HG03045 (cell line): Measurements from ENCODE around the gene NECAB2.
"Not testable (repeated sequence)": the region's sequence is repeated elsewhere in the genome, so short reads cannot be mapped to it uniquely, and the experiment has no call there.

ENCODE experiments used
- ATAC-seq: cut with Tn5 transposase; IDR thresholded peaks from one replicate; pipeline ENCODE4 v1.9.1; 2021; ENCODE audit warnings: mild to moderate bottlenecking, moderate library complexity; ENCODE audit not compliant: unreplicated experiment

Gene NECAB2

DNA sequence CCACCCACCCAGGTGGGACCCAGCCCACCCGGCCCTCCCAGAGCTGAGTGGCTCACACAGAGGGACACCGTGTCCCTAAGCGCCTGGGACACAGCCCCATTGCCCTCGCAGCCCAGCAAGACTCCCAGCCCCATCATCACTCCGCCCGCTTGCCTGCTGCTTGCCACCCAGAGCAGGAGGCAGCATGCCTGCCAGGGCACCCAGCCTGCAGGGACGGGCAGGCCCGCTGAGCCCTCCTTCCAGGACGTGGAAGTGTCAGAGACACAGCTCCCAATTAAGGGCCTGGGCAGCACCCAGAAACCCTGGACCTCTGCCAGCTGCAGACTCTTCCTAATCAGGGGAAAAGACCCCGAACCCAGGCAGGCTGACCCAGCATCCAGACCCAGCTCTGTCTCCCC is 32.2 kb upstream of the NECAB2 start:
- ATAC-seq: no peak

DNA sequence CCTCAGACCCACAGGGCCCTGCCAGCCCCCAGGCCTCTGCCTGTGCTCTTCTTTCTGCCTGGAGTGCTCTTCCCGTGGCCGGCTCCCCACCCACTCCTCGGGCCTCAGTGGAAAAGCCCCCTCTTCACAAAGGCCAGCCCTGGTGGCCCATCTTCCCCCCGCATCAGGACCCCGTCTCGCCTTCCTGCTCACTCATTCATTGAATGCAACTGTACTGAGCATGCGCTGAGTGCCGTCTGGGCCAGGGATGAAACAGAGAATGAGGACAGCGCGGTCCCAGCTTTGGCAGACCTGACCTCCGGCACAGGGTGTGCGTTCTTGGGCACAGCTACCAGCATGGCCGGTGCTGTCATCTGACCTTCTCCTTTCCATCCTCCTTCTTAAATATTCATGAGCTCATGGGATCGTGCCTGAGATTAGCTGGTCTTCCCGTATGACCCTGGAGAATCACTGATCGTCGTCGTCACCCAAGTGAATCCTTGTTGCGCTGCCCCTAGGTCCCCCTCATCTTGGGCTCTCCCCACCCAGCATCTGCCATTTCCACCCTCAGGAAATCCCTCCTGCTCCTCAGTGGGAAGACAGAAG is 31.4 kb upstream of the NECAB2 start:
- ATAC-seq: no peak

DNA sequence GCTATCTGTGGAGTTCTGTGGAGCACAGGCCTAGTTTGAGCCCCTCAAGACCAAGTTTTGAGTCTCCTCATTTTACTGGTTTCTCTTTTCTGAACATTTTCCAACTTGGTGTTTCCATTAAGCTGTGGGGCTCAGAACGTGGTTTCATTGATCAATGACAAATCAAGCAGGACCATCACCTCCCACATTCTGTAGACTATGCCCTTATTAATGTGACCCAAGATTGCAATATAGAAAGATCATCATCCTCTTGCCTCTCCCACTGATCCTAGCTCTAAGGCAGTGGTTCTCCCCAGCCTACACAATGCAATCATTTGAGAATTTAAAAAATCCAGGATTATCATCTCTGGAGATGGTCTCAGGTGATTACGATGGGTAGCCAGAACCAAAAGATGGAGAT is 30.8 kb upstream of the NECAB2 start:
- no peak for ATAC-seq

DNA sequence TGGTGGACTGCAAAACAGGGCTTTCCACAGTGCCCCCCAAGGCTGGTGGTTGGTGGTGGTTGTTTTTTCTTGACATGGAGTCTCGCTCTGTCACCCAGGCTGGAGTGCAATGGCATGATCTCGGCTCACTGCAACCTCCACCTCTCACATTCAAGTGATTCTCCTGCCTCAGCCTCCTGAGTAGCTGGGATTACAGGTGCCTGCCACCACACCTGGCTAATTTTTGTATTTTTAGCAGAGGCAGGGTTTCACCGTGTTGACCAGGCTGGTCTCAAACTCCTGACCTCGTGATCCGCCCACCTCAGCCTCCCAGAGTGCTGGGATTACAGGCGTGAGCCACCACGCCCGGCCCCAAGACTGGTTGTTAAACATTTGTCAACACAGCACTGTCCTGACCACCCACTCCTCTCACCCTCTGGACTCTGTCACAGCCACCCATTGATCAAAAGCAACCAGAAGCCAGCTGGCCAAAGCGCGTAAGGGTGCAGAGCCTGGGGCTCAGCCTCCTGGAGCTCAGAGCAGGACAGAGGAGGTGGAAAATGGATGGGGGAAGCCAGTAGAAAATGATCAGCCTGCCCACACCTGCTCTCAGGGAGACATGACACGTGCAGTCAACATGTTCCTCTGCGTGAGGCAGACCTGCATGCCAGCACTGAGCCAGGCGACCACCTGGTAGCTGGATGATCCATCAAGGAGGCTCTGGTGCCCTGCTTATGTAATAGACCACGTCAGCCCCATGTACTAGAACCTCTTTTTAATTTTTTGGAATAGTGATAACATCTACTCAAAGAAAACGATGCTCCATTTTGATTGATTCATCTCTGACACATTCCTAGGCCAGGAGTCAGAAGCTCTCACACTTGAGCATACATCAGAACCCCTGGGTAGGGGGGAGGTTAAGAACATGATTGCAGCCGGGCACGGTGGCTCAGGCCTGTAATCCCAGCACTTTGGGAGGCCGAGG is 29.8 kb upstream of the NECAB2 start:
- ATAC-seq: no peak

DNA sequence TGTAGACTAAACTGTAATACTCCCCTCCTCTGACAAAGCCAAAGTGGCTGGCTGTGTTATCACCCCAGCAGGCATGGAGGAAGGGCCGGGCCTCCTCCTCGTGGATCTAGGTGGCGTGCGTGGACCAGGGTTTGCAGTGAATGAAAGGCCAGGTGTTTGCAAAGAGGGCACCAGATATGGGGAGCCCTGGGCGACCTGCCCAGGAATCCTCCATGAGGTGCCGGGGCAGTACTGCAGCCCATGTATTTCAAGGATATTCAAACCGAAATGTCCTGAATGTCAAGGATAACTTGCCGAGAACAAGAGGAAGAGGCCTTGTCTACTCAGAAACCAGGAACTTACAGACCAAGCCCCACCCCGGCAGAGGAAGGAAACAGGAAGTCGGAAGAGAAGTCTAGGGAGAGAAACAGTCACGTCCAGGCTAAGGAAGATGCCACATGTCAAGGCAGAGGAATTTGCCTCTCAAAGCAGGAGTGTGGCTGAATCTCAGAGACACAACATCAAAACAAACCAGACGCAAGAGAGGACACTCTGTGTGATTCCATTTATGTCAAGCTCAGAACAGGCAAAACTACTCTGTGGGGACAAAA is 28.7 kb upstream of the NECAB2 start:
- ATAC-seq: no peak

DNA sequence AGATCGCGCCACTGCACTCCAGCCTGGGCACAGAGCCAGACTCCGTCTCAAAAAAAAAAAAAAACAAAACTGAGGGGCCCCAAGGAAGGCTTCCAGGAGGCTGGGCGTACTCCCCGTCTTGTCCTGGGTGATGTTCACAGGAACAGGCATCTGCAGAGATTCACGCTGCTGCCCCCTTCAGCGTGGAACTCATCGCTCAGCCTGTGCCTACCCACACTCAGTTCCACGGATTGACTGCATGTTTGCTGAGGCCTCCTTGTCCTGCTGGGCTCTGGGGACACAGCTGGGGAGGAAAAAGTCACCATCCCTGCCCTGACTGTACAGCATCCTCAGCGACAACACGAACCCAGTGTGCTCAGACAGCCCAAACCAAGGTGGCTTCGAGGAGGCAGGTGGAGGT is 27.9 kb upstream of the NECAB2 start:
- no peak for ATAC-seq

DNA sequence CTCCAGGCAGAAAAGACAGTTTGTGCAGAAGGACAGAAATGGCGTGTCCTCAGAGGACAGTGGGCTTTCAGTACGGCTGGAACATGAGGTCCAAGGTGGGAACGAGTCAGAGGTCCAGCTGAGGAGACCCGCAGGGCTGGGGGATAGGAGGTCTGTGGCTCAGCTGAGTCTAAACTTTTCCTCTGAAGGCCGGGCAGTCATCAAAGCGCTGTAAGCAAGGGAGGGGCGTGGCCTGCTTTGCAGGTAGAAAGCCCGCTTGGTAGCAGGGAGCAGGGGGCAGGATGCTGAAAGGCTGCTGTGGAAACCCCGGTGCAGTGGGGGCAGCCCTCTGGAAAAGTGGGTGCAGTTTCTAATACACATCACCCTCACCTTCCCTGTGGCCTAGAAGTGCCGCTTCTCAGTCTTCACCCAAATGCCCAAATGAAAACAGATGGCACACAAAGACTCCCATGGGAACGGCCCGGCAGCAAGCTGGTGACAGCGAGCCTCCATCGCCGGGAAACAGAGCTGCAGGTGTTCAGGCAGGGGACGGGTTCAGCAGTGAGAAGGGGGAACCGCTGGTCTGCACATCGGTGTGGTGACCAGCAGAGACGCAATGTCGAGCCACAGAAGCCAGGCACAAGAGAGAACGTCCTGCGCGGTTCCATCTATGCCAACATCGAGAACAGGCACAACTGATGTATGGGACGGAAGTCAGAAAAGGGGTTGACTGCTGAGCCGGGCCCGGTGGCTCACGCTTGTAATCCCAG is 27.2 kb upstream of the NECAB2 start:
- ATAC-seq: no peak

DNA sequence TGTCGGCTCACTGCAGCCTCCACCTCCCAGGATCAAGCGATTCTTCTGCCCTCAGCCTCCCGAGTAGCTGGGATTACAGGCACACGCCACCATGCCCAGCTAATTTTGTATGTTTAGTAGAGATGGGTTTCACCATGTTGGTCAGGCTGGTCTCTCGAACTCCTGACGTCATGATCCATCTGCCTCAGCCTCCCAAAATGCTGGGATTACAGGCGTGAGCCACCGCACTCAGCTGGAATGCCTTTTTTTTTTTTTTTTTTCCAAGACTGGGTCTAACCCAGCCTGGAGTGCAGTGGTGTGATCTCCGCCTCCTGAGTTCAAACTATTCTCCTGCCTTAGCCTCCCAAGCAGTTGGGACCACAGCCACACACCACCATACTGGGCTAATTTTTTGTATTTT is 26.5 kb upstream of the NECAB2 start:
- not testable (repeated sequence) for ATAC-seq

DNA sequence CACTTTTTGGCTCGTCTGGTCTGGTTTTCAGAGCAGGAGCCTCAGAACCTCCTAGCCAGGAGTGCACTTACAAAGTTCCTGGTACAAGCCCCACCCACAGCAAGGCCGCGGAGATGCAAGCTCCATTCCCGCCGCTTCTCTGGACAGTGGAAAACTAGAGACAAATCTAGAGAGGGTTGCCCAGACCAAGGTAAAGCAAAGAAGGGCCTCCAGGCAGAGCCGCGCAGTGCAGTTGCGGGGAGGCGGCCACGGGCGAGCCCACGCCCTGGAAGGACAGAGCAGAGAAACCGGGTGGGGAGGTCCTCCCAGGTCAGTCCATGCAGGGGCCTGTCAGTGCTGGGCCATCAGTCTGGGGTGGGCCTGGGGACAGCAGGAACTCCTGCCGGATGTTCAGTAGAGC is 26.0 kb upstream of the NECAB2 start:
- ATAC-seq: no peak

DNA sequence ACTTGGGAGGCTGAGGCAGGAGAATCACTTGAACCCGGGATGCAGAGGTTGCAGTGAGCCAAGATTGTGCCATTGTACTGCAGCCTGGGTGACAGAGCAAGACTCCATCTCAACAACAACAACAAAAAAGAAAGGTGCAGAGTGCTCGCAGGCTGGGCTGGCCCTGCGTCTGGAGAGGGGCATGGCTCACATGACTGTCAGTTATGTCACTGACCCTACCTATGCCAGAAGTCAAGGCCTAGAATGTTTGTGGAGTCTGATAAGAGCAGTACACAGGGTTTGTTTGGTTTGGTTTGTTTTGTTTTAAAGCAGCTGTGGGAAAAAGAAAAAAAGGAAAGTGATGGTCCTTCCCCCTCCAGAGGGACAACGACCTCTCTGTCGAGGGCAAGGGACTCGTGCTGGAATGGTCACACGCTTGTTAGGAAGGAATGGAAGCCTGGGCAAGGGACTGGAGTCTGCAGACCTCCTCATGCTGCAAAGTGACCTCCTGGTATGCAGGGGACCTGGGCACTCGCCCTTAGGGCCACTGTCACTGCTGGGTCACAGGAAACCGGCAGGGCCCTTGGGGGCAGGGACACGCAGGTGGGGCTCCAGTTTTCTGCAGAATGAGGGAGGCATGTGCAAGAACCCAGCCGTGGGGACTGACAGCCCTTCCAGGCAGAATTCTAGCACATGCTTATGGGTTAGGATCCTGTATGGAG is 25.1 kb upstream of the NECAB2 start:
- no peak for ATAC-seq

DNA sequence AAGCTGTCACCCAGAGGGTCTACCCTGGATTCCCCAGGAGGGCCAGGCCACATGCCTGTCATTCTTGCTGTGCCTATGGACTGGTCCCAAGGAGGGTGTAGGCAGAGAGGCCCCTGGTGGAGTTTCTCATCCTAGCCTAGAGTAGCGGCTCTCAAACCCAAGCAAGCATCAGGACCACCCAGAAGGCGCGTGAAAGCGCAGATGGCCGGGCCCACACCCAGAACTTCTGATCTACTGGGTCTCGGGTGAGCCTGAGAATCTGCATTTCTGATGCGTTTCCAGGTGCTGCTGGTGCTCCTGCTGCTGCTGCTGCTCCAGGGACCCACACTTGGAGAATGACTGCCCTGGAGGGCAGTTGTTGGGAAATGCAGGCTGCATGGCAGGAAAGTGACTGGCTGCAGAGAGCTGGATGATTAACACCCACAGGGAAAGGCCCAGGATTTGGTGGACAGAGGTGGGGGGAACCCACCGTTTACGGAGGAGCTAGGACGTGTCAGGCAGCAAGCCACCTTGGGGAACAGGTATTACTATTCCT is 24.5 kb upstream of the NECAB2 start:
- ATAC-seq: no peak

DNA sequence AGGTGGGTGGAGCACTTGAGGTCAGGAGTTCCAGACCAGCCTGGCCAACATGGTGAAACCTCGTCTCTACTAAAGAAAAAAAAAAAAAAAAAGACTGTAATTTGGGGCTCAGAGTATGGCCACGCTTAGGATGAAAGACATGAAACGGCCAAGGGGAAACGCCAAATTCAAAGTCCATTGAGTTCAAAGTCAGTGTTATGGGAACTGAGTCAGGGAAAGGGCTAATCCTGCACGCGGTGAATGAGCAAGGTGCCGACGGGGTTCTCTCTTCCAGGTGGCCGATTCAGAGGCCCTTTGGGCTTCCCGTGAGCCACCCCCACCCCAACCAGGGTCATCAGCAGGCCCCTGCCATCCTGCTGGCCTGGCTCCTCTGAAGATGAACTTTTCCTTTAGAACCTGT is 22.5 kb upstream of the NECAB2 start:
- ATAC-seq: no peak

DNA sequence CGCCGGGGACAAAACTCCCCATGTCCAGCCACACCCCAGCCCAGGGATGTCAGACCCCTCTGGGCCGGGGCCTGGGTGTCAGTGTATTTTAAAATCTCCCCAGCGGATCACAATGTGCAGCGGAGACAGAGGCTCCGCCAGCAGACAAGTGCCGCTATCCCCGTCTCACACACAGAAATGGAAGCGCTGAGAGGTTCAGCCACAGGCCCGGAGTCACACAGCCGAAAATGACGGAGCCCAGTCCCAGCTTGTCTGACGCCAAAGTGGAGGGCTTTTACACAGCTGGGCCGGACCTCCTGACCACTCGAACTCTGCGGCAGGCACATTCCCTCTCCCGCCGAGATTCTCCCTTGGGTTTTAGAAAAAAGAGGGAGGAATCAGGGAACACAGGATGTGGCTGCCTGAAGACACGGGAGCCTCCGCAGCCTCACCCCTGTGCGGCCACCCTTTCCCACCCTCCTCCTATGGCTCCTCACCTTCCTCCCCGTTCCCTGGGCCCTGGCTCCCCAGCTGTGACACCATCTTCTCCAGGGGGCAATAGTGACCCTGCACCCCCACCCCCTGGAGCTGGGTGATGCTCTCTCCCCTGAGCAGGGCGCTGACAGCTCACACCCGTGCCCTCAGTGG is 21.8 kb upstream of the NECAB2 start:
- no peak for ATAC-seq

DNA sequence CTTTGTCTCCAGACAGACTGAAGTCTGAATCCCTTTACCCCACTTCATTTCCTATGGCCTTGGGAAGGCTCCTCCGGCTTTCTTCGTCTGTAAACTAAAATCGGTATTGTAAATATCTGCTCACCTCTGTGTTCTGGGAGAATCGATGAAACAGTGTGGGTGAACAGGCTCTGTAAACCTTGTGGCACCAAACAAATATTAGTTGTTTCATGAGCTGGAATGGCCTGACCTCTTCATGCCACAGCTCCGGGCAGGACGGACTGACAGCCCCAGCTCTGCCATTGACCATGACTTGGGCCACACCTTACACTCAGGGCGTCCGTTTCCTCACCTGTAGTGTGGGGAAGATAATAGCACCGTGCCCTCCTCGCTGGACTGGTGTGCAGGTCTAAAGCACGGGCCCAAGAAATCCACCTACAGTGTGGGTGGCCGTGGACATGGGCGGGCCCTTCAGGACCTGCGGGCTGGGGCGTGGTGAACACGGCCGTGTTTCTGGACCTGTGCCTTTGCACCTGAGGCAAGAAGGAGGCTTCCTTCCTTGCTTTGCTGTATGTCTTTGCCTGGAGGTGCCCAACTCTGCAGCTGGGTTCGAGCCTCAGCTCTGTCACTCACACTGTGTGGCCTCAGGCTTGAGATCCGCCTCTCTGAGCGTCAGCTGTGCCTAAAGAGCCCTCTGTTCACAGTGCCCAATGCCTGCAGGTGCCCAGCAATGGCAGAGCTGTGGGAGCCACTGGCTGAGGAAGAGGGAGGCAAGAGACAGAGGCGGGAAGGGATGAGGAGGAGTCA is 21.1 kb upstream of the NECAB2 start:
- no peak for ATAC-seq

DNA sequence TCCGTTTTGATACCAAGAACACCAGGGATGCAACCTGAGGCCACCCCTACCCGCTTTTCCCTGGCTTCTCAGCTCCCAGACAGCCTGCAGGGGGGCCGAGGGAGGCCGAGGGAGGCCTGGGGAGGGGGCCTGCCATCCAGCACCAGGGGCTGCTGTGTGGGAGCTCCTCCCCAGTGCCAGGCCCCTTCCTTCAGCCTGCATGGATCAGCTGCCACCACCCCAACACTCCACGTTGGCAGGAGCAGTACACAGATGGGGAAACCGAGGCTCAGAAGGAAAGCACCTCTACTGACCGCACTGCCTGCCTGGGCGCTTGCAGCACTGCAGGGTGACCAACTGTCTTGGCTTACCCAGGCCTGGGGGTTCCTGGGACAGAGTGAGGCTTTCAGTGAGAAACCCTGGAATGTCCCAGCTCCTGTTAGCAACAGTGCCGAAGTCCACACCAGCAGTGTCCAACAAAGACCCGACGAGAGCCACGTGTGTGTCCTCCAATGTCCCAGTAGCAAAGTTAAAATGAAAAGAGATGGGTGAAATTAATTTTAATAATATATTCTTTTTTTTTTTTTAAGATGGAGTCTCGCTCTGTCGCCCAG is 20.3 kb upstream of the NECAB2 start:
- no peak for ATAC-seq

DNA sequence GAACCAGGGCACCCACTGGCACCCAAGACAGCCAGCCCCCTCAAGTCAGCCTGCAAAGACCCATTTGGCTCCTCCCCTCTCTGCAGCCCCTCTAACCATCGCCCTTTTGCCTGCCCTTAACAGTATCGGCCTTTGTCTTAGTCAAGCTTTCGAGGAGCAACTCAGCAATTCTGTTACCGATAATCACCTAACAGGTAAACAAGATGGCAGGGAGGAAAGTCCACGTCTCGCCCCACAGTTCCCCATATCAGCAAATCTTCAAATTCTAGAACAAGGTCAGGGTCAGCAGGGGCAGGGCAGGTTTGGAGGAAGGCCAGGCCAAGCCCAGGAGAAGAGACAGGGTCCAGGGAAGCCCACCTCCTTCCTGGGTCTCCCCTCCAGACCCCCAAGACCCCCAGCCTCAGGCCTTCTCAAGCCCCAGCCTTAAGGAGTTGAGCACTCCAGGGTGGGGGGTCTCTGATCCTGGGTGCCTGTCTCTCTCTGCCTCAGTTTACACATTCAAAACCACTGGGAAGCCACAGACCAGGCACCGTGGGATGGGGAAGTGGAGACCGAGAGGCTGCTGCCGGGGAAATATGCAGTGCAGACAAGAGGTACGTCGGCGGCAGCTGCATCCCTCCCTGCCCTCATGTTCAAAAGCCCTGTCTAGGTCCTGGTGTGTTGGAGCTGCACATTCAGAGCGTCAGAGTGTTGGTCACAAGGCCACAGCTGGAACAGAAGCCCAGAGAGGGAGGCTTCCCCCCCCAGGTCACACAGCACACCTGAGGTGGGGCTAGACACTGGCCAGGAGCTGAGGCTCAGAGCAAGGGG is 18.9 kb upstream of the NECAB2 start:
- no peak for ATAC-seq

DNA sequence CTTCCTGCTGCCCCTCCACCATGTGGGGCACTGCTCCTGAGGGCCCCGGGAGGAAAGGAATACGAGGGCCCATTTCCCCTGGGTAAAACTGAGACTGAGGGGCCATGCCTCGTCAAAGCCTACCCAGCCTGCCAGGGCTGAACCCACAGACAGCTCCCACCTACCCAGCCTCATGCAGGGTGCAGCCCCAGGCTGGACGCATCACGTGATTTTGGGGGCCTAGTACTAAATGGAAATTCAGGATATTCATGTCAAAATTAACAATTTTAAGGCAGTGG is 18.4 kb upstream of the NECAB2 start:
- ATAC-seq: no peak

DNA sequence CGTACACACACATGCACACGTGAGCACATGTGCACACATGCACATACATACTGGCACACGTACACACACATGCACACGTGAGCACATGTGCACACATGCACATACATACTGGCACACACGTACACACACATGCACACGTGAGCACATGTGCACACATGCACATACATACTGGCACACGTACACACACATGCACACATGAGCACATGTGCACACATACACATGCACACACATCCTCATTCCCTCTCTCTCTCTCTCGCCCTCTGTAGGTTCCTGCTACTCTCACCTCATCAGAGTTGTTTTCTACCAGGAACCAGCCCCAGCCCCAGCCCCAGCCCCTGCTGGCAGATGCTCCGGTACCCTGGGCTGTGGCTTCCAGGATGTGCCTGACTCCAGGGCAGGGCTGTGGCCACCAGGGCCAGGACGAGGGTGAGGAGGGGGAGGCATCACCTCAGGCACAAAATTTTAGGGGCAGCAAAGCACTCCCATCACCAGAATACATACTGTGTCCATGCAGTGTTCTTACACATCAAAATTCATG is 17.1 kb upstream of the NECAB2 start:
- ATAC-seq: not testable (repeated sequence)
